22Rv1 (cell line): ENCODE results near the gene SLIT3.

Experiments used
- ZFX ChIP-seq: fragments of 450-650 bp; IDR thresholded peaks from 2 replicates; pipeline ENCODE4 v1.6.1; 2017; ENCODE audit warnings: antibody characterized with exemption, borderline replicate concordance
- TF ChIP-seq, protein P1 (sequence below): fragments of 450-650 bp; IDR thresholded peaks from 2 replicates; pipeline ENCODE4 v1.5.1; 2017; ENCODE audit warnings: mild to moderate bottlenecking

DNA sequence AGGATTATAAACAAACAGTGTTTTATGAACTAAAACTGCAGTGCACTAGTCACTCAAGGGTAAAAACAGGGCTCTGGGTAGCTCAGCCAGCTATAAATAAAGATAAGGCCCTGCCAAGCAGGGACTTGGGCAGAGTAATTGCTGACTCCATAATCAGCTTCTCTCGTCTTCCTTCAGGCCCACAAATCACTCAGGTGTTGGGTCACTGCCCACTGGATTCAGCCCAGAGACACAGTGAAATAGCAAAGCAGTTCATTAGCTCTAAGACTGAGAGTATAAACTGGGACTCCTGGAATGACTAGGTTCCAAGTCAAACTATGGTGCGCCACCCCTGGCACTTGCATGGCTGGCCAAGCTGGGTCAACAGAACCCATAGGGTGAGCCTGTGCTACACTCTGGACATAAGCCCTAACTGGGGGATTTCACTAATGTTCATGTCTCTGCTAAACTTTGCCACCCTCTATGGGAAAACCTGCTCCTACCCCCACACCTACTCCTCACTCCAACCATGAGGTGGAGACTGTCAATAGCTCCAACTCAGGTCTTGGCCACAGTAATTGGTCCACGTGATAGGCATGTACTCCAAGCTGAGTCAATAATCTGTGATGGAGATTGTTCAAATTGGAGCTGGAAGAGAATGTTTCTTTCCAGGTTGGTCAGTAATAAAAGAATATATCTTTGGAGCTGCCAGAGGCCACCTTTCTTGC, 158.5 kb downstream of the SLIT3 start:
- TF ChIP-seq, protein P1, sequence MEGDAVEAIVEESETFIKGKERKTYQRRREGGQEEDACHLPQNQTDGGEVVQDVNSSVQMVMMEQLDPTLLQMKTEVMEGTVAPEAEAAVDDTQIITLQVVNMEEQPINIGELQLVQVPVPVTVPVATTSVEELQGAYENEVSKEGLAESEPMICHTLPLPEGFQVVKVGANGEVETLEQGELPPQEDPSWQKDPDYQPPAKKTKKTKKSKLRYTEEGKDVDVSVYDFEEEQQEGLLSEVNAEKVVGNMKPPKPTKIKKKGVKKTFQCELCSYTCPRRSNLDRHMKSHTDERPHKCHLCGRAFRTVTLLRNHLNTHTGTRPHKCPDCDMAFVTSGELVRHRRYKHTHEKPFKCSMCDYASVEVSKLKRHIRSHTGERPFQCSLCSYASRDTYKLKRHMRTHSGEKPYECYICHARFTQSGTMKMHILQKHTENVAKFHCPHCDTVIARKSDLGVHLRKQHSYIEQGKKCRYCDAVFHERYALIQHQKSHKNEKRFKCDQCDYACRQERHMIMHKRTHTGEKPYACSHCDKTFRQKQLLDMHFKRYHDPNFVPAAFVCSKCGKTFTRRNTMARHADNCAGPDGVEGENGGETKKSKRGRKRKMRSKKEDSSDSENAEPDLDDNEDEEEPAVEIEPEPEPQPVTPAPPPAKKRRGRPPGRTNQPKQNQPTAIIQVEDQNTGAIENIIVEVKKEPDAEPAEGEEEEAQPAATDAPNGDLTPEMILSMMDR: no peak
- no peak for TF ChIP-seq ZFX
